BJ (cell line): Measurements from ENCODE around the gene HRAS. TPM values are rescaled to one million over a fixed set of nuclear protein-coding genes. Genes with fewer than 3 reads are reported as not detected.
A peak's percentile ranks its signal among the peaks of the same experiment; 100 is the strongest.

Experiments
- CTCF ChIA-PET: fragments of 350-600 bp; formaldehyde crosslinking; extraction: SDS; loops from one replicate; lab custom pipeline; 2021; ENCODE audit warnings: antibody characterized with exemption, inconsistent platforms; lab: Yijun Ruan, JAX
- POLR2A ChIA-PET: fragments of 300-600 bp; sonication (Branson Sonifier 250); formaldehyde crosslinking; extraction: SDS; loops from one replicate; lab custom pipeline; 2021; ENCODE audit warnings: antibody characterized with exemption; lab: Charles Lee
- DNase-seq: peaks from one replicate; pipeline ENCODE4 v3.0.0-alpha.2; 2011; ENCODE audit warnings: low read depth
- H3K27me3 ChIP-seq: 2 replicates; pipeline ENCODE4 v1.6.0; 2011; ENCODE audit warnings: low read length; ENCODE audit not compliant: control insufficient read depth, insufficient read depth
- H3K36me3 ChIP-seq: 2 replicates; pipeline ENCODE4 v1.5.1; 2011; ENCODE audit warnings: low read length; ENCODE audit not compliant: control insufficient read depth, insufficient read depth
- H3K4me3 ChIP-seq: 2 replicates; pipeline ENCODE4 v1.5.1; 2011; ENCODE audit warnings: low read depth, mild to moderate bottlenecking, control low read depth, low read length
- CTCF ChIP-seq: IDR thresholded peaks from 2 replicates; pipeline ENCODE4 v1.5.1; 2011; ENCODE audit warnings: low read depth, mild to moderate bottlenecking, control low read depth, inconsistent platforms, low read length, moderate library complexity; ENCODE audit not compliant: insufficient read depth
- polyA plus RNA-seq: library from polyadenylated mRNA; depleted of rRNA; stranded (reverse); fragments of >200 nt; gene quantifications from 2 replicates; pipeline ENCODE4 v1.2.3, GENCODE V29; 2011

Gene HRAS
- polyA plus RNA-seq, 1 experiment, result 90.4 TPM

- POLR2A ChIA-PET, result no interaction called here
- H3K4me3 ChIP-seq, result no peak overlapping the region
- CTCF ChIA-PET, result interaction anchor here (1.0 kb wide), 1 partner anchor 15 kb away, joined by 4 read pairs; no protein-coding TSS in a partner anchor
- peaks cover 2% of the 10 kb centered on the region; the same call in 1 of the 2 replicates for H3K36me3 ChIP-seq
- no peak for DNase-seq
- TF ChIP-seq CTCF, result no peak
- H3K27me3 ChIP-seq, result no peaks in the 10 kb centered on the region
Observed at GRCh38 chr11:539971-540481, 4.7 kb upstream of the HRAS start.

GRCh38 chr11:538431-539051, 3.2 kb upstream of the HRAS start:
- DNase-seq, result no peak
- ChIA-PET CTCF (interaction anchor here (0.6 to 2.3 kb wide), 4 partner anchors 12 to 29 kb away, joined by 3 to 7 read pairs (median 3); no protein-coding TSS in a partner anchor), POLR2A (no interaction called here)
- Histone ChIP-seq H3K27me3 (no peaks in the 10 kb centered on the region), H3K4me3 (no peak overlapping the region), H3K36me3 (peaks cover 3% of the 10 kb centered on the region)
- TF ChIP-seq CTCF, result no peak

GRCh38 chr11:537622-538430, 2.5 kb upstream of the HRAS start:
- Histone ChIP-seq H3K36me3 (peaks cover 9% of the 10 kb centered on the region), H3K4me3 (peak overlapping the region; percentile 52), H3K27me3 (no peaks in the 10 kb centered on the region)
- CTCF ChIA-PET, result interaction anchor here (1.6 to 2.3 kb wide), 2 partner anchors 13 to 17 kb away, joined by 3 to 7 read pairs; no protein-coding TSS in a partner anchor
- no peak for TF ChIP-seq CTCF
- POLR2A ChIA-PET, result no interaction called here
- no peak for DNase-seq

GRCh38 chr11:536841-537621, 1.7 kb upstream of the HRAS start, which contains the start of gene LRRC56:
Gene LRRC56, plus strand, starts transcription at chr11:537527. Its CDS starts 3,158 bp downstream, at chr11:540685.
- no peak for TF ChIP-seq CTCF
- Histone ChIP-seq H3K27me3 (no peaks in the 10 kb centered on the region), H3K36me3 (peaks cover 16% of the 10 kb centered on the region), H3K4me3 (peak within 1 kb of the TSS; percentile 52)
- ChIA-PET POLR2A (no interaction called here), CTCF (interaction anchor here (1.2 to 2.3 kb wide), 4 partner anchors 14 to 18 kb away, joined by 3 to 7 read pairs (median 4); no protein-coding TSS in a partner anchor)
- DNase-seq, result peak; percentile 42
